ENCODE results near the gene CACHD1. TPM values are rescaled to one million over a fixed set of nuclear protein-coding genes. Genes with fewer than 3 reads are reported as not detected.

The CACHD1 gene
- total RNA-seq, 2 donors from 2014 or later: 6.9 to 12.3 TPM

DNA sequence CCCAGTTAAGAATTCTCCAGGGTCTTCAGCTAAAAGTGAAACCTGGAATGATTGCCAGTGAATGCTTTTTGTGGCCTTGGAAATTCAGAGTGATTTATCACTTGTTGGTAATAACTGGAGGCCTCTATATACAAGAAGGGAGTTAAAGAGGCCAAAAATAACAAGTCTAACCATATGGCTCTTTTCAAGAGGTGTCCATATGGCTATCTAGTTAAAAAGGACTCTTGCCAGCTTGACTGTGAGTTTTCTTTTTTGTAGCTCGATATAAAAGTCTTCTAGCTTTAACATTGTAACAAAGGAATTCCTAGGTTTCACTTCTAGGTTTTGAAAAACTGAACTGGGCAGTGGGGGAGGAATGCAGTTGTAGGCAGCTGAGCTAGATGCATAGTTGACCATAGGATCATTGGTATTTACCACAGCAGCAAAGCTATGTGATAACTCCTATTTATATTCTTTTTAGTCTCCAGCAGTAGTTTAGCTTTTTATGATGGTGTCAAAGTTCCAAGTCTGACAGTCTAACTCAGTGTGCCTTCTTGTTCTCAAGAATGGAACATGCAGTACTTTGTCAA, 44.4 kb downstream of the CACHD1 start:
- DNase-seq (ENCODE audit: low spot score): no peak
- intact Hi-C loops (cut with DNase I): no loop called here

DNA sequence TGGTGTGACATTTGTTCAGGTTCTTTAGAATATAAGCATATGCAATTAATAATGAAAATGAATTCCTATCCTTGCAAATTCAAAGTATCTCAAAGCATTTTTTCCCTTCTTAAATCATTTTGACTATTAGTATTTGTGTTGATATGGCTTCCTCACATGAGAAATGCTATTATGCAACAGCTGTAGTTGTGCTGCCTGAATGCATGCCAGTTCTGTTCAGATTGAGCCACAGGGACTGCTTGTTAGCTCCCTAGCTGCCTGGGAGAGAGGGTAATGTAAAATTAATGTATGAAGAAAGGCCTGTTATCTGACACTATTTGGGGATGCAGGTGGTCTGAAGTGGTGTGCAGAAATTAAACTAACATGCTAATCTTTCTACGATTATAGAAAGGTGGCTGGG, 45.5 kb downstream of the CACHD1 start:
- DNase-seq (ENCODE audit: low spot score): no peak
- intact Hi-C loops (cut with DNase I): no loop called here

DNA sequence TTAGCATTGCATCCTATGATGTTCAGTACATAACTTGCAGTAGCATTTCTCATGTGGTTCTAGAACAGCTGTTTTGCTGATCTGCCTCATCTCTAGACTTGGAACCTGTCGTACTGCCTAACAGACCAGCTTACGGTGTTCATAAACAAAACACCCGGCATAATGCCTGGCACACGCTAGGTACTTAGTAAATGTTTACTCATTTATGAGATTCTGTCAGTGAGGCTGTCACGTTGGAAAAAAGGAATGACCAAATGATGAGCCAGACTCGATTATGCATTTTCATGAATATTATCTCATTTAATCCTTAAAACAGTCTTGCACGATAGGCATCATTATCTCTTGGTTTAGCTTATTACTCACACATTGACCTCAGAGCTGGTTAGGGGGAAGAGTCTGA, 46.4 kb downstream of the CACHD1 start:
- no peak for DNase-seq (ENCODE audit: low spot score)
- intact Hi-C loops (cut with DNase I): no loop called here

DNA sequence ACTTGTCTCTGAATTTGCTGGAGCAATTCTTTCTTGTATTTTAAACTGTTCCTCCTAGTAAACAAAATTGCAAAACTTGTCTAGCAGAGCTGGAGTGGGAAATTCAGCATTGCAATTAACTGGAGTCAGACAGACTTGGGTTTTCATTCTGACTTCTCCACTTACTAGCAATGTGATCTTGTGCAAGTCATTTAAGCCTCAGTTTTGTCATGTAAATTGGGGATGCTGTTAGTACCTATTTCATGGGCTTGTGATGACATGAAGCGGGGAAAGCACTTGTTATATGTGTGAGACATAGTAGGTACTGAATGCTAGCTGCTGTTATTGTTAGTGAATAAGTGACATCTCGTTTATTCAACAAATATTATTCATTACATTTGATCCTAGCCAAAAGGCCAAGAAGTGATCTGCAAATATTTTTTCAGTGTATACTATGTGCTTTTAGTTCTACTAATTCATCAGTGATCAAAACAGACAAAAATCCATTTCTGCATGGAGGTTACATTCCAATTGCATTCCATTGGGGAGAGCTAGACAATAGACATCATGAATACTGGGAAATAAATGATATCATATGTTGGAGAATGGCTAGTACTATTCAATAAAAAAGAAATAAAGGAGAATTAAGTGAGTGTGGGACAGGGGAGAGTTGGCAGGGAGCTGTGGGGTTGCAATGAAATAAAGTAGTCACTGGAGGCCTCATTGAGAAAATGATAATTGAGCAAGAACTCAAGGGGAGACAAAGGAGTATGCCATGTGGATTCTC, 47.1 kb downstream of the CACHD1 start:
- no peak for DNase-seq (ENCODE audit: low spot score)
- intact Hi-C loops (cut with DNase I): no loop called here

DNA sequence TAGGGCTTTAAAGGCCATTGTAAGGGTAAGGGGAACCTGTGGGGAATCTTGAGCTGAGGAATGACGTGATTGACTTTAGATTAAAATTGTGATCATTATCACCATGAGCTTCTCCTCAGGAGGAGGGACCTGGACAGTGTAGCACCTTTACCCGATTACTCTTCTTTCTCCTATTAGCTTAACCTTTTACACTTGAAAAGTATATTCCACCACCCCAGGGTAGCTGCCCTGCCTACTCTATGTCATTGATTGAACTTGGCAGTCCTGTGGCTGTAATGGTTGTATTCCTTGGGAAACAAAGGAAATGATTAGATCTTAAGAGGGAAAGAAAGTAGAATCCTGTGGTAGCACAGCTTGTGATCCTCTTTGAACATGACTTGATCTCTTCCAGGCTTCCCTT, 47.7 kb downstream of the CACHD1 start:
- intact Hi-C loops (cut with DNase I): no loop called here

DNA sequence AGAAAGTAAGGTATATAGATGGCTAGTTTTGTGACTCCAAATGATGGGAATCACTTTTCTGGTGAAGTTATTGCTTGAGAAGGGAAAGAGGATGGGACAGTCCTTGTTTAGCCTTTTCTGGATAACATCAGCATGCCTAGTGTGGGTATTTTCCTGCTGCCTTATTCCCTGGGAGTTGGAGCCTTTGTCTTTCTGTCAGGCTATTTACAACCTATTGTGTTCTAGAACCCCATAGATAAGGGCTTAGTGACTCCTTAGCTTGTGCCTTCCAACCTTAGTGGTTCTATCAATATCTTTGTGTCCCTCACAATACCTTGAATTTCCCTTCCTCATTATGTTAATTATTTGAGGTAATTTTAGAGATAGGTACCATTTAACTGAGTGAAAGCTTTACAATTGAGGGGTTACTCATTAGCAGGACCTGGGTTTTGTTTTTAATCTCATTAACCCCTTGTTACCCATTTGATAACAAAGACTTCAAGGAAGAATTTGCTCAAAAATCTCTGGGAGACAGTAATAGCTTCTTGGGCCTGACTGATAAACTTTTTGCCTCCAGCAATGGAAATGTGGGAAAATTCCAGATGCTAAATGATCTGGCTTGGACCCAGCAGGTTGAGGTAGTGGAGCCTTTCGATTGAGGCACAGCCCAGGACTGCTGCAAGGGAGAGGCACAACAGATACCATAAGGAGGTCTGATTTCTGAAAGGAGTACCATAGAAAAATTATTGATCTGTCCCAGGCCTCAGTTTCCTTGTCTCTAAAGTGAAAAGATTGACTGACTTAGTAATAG, 49.0 kb downstream of the CACHD1 start:
- intact Hi-C loops (cut with DNase I): no loop called here
- no peak for DNase-seq (ENCODE audit: low spot score)

More for the DNA sequence above, 47.7 kb downstream of the CACHD1 start:
- no peak for DNase-seq (ENCODE audit: low spot score)

DNA sequence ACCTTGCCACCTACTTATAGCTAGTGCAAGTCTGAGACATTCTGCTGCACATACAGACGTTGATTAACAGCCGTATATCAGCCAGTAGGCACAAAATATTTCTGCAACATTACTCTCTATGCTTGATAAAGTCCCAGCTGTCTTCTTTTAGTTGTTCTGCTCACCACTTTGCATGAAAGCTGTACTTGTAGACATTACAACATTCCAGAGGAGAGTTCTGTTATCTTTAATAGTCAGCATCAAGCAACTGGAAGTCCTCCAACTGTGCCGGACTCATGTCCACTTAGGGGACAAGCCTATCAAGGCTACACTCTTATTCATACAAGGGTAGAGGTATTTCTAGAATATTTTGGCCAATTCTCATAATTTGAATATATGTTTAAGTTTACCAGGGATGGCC, 50.0 kb downstream of the CACHD1 start:
- DNase-seq (ENCODE audit: low spot score): no peak
- intact Hi-C loops (cut with DNase I): no loop called here

DNA sequence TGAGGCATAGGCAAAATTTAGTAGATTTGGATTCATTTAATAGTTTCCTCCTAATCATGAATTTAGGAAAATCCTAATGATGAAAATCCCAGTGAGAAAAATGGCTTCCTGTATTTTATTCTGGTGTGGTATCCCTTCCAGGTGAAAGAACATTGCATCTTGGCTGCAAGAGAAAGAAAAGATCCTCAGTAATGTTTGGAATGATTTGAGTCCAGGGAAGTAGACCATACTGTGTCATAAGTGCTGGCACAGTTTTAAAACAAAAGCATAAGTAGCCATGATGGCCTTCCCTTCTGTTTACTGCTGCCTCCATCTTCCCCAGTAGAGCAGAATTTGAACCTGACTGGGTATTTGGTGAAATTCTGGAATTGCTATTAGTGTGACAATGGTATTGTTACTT, 52.8 kb downstream of the CACHD1 start:
- no peak for DNase-seq (ENCODE audit: low spot score)
- intact Hi-C loops (cut with DNase I): no loop called here

DNA sequence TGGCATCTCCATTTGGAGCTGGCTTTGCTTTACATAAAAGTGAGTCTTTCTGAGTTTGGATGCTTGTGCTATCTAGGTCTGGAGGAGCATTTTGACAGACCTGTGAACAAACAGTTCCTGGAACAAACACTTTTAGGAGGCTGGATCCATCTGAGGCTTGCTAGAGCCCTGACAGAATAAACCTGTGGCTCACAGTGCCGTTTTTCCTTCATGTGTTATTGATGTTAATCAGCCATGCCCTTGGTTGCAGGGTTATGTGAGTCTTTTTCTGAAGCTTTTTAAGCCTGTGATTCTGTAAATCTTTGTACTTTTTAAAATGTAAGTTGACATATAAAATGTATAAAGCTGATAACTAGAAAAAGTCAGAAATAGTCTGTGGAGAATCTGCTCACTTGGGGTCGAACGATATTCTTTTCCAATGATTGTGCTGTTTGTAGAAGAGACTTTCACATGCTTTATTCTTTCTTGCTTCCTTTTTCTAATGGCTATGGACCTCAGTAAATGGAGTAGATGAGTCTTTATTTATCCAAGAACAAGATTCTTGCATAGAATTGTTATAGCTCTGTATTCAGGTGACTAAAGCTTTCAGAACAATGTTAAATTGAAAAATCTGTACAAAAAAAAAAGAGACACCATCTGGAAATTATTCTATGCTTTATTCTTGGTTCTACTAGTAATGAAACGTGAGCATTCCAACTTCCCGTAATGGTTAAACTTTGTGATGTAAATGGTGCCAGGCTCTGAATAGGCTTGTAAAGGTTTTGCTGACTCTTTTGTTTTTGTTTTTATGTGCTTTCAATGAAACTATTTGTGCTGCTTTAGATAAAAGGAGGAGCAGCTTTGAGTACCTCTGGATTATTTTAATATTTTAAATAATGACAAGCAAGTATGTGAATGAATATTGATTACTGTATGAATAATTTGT, 53.7 kb downstream of the CACHD1 start:
- DNase-seq (ENCODE audit: low spot score): no peak
- intact Hi-C loops (cut with DNase I): no loop called here

DNA sequence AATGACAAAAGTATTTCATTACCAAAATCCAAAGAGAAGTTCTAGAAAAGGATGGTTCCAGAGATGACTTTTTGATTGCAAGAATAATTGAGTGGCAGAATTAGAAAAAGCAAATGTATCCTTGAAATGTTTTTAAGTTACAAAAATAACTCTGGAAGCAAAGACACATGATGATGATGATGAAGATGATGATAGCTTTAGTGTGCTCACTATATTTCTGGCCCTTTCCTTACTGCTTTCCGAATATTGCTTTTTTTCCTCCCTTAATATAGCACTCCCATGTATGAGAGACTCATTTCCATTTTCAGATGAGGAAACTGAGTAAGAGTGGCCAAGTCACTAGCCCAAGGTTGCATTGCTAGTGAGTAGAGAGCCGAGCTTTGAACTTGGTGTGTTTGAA, 54.7 kb downstream of the CACHD1 start:
- intact Hi-C loops (cut with DNase I): no loop called here
- no peak for DNase-seq (ENCODE audit: low spot score)

DNA sequence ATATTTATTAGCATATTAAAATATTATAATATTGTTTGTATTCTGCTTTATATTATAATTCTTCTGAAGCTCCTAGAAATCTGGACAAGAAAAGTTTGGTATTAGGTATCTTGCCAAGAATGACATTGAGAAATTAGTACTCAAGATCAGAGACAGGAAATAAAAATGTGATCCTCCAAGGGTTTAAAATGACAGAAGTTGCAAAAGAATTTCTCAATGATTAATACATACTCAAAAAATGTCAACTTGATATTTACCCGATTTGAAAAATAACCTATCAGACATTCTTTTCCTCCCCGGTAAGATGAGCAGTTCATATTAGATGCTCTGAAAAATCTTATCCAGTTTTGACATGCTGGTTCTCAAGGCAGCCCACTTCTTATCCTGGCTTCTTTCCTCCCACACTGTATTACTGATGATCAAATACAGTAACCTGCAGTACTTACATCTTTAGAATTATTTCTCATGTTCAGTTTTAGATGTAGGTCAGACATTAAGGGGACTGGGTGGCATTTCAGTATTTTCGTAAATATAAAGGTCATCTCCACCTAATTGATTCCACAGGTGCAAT, 55.3 kb downstream of the CACHD1 start:
- intact Hi-C loops (cut with DNase I): no loop called here

DNA sequence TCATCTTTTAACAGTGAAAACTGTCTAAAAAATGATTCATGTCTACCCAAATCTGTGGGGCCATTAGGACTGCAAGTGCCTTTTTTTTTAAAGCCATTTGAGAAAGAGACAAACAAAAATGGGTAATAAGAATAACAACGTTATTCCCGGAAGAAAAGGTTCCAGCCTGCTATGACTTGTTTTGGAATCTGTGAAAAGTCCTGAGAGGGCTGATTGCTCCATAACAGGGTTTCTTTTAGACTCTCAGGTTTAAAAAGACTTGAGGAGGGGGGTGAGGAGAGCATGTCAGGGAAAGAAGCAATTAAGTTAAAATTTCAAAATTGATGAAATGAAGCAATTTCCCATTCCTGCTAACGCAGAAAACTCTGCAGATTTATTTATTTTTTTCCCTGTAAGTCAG, 56.4 kb downstream of the CACHD1 start:
- intact Hi-C loops (cut with DNase I): no loop called here
- DNase-seq (ENCODE audit: low spot score): no peak

More for the DNA sequence above, 55.3 kb downstream of the CACHD1 start:
- DNase-seq (ENCODE audit: low spot score): no peak

DNA sequence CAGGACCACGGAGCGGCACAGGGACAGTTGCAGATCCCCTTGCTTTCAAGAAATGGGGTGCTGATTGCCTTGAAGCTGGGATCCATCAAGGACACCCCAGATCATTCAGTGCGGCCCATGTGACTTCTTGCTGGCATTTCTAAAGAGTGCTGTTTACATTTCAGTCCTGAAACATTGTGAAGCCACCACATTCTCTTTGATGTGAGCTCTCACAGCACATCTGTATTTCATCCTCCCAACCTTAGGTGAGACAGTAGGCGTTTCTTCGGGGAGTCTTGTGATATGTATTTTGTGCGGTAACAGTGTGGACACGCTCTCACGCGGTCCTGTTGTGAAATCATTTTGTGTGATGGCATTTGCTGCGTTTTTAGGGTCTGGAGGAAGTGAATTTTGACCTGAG, 57.2 kb downstream of the CACHD1 start:
- DNase-seq (ENCODE audit: low spot score): no peak
- intact Hi-C loops (cut with DNase I): no loop called here

DNA sequence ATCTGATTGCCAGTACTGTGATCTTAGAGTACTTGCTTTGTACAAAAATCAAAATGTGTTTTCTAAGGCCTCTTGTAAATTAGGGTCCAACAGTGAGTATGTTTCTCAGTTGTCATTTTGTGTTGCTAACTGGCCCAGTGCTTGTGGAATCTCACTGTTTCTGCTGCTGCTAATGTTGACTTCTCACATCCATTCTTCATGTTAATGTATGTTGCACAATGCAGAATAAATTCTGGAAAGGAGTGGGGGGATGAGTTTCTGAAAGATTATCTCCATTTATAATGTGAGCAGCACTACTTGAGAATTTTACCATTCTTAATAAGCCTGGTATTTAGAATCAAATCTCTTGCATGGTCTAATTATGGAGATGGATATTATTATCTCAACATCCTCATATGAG, 57.9 kb downstream of the CACHD1 start:
- DNase-seq (ENCODE audit: low spot score): no peak
- intact Hi-C loops (cut with DNase I): no loop called here

DNA sequence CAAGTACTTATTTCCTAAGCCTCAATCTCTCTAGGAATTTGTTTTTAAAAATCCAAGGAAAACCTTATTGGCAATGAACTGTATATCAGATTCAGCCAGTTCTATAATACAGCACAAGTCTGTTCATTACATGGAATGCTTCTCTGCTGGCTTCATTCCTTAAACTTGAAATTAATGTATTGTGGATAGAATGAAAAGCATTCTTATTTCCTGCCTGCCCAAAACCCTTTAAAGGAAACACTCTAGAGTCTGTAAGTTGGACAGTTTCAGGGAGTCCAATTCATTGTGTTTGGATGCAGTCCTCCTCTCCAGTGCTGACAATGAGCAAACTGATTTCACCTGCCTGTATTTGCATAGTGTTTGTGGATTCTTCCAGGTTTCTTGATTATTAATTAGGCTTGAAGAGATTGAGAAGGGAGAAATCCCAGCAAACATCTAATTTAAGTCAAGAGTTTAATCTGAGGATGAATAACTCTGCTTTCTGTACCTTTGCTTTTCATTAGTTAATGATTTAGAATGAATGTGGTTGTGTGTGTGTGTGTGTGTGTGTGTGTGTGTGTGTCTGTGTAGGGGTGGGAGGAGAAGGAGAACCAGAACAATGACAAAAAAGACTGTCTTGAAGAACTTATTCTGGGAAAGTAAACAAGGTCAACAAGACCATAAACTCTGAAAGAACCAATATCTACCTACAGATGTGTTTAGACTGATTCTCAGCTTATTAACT, 61.2 kb downstream of the CACHD1 start:
- no peak for DNase-seq (ENCODE audit: low spot score)
- intact Hi-C loops (cut with DNase I): loop anchor here in 1 of 2 donors (10.0 kb wide), 1 partner anchor 46 kb away; no protein-coding TSS in a partner anchor

DNA sequence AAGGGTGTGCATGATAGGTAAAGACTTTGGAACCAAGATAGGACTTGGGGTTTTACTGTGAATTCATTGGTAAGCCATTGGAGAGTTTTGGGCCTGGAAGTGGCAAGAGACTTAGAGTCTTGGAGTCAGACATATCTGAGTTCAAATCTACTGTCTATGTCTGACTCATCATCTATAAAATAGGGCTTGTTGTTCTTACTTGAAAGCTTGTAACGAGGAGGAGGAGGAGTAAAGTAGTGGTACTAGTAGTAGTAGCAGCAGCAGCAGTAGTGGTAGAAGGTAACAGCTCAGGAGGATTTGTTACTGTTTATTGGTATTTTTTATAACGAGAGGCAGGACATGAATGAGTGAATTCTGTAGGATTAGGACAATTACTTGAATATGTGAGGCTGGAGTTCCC, 62.7 kb downstream of the CACHD1 start:
- intact Hi-C loops (cut with DNase I): loop anchor here in 1 of 2 donors (10.0 kb wide), 1 partner anchor 48 kb away; no protein-coding TSS in a partner anchor

DNA sequence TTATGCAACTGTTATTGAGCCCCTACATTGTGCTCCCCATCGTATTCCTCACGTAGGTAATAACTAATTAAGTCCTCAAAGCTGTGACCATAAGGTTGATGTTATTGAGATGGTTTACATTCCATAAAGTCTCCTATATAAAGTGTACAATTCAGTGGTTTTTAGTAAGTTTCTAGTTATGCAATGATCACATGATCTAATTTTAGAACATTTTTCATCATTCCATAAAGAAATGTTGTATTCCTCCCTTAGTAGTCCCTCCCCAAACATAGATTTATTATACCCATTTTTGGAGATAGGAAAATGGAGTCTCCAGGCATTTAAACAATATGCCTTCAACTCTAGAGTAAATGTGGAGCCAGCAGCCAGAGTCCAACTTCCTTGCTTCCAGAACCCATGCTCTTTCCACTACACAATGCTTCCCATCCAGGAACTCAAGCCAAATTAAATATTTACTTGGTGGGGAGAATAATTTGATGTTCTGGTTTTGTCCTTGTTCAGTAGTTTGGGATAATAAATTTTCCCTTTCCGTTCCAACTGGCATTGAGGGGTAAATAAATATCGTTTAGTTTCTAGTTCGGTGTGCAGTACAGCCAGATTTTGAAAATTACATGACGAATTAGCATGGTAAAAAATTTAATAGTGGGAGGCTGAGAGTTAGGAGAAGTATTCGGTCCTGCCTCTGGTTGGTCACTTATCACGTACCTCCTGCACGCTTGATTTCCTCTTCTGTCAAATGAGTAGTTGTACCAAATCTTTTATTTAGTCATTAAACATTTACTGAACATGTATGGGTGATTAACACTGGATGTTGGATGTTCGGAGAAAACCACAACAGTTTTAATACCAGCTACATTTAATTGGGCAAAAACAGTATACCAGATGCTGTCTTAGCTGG, 66.3 kb downstream of the CACHD1 start:
- no peak for DNase-seq (ENCODE audit: low spot score)
- intact Hi-C loops (cut with DNase I): loop anchor here in 1 of 2 donors (10.0 kb wide), 1 partner anchor 51 kb away; no protein-coding TSS in a partner anchor

More for the DNA sequence above, 62.7 kb downstream of the CACHD1 start:
- no peak for DNase-seq (ENCODE audit: low spot score)
